ENCODE data around the gene KRT1.

The KRT1 gene

DNA sequence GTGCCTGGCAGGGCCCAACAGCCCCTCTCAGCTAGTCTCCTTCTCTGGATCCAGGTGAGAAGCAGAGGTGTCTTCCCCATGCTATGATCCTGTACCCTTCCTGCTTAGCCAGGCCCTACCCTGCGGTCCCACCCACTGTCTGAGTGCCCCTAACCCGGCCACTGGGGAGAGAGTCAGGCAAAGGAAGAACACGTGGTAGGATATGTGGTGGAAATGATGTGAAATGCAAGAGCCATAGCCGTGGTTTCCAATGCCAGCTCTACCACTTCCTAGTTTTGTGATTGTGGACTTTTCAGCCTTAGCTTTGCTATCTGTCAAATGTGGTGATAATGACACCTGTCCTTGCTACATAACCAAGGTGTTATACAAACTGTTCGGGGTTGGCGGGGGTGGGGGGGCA lies 44.0 kb downstream of the KRT1 start:
- no peak for DNase-seq (ENCODE audit: low read depth in 2 of 2)

DNA sequence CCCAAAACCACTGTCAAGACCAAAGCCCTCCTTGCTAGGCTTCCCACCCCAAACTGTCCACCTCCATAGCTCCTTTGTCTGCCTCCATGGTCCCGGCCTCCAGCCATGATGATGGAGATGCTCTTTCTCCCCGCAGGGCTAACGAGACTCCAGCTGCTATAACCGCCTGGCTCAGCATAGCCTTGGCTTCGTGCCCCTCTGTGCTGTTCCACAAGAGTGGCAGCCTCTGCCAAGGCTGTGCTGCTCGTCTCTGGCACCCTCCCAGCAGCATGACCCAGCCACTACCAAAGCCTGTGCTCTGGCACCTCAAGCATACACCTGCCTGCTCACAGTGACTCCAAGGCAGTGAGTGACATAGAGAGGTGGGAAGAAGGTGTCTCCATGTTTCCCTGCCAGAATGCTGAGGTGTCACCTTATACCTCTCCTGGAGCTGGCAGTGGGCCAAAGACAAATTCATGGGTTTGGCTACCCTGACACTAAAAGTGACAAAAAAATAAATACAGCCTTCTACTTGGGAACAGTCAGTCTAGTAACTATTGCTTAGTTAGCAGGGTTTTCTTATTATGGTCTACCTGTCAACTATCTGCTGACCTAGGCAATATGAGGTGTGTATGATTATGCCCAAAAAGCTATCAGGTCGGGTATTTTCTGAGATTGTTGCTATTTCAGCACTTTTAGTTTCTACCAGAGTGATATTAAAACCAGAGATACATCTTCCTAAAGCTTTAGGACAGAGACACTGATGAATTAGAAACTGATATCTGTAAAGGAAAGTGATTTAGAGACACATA lies 45.7 kb downstream of the KRT1 start:
- no peak for DNase-seq (ENCODE audit: low read depth in 2 of 2)

DNA sequence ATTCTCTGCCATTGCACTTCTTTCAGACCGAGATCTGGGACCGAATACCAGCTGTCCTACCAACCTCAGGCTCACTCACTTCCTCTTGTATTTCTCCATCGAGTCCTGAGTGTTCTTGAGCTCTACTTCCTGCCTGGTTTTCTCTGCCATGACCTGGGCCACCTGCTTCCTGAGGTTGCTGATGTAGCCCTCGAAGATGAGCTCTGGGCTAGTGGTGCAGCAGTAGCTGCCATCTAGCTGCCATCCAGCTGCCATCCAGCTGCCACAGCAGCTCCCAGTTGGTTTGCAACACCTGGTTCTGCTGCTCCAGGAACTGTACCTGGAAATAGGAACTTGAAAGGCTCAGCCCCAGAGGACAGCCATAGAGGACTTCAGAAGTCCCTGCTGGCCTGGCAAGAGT lies 46.8 kb downstream of the KRT1 start:
- no peak for DNase-seq (ENCODE audit: low read depth in 2 of 2)

DNA sequence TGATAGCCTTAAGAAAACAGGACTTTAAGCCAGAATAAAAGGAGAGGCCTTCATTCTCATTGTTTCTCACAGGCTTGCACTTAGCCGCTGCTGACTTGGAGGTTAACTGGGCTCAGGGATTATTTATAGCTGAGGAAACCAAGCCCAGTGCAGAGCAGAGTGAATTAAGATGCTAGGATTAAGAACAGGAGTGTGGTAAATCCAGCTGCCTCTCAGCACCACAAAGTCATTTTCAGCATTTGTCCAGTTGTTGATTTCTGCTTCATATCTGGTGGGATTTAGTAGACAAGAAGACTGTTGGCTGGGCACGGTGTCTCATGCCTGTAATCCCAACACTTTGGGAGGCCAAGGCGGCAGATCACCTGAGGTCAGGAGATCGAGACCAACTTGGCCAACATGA lies 47.6 kb downstream of the KRT1 start:
- DNase-seq (ENCODE audit: low read depth in 2 of 2): no peak

DNA sequence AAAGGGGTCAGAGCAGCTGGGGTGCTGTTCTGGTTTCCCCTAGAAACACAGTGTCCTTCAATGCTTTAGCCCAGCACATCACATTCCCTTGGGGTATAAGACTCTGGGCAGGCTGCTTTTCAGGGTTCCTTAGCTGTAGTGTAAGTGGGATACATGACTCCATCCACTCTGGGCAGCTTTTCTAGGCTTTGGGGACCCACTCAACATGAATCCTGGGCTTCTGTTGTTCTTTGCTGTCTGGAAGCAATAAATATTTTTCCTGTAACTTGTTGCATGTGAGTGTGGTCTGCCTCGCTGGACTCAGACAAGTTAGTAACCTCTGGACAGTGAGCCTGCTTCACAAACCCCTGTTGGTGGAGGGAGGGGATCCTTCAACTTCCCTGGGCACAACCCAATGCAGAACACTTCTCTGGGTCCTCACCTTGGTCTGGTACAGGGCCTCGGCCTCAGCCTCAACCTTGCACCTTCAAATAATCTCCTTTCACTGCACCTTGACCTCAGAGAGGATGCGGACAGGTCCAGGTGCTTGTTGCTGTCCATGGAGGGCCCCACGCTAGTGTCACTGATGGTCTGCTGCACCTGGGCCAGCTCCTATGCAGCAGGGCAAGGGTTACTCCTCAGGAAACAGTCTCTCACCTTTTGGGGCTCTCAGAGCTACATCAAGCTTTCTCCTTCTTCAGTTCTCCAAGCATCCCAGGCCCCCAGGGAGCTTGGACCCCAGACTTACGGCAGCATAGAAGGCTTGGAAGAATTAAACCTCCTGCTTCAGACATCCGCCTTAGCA lies 48.3 kb downstream of the KRT1 start:
- DNase-seq (ENCODE audit: low read depth in 2 of 2): no peak

DNA sequence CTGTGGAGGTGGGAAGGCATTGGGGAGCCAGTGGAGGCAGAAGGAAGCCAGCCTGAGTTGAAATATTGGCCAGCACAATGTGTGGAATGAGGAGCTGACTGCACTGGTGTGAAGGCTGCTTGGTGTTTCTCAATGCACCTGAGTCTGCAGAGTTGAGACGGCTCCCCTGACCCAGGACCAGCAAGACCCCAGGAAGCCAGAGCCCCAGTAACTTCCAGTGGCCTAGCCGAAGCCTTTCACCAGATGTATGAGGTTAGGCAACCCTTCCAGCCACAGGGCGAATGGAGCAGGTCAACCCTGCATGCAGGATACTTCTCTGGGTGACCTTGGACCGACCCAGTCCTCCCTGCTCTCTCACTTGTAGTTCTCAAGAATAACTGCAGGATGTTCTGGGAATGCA lies 48.9 kb downstream of the KRT1 start:
- DNase-seq (ENCODE audit: low read depth in 2 of 2): no peak

DNA sequence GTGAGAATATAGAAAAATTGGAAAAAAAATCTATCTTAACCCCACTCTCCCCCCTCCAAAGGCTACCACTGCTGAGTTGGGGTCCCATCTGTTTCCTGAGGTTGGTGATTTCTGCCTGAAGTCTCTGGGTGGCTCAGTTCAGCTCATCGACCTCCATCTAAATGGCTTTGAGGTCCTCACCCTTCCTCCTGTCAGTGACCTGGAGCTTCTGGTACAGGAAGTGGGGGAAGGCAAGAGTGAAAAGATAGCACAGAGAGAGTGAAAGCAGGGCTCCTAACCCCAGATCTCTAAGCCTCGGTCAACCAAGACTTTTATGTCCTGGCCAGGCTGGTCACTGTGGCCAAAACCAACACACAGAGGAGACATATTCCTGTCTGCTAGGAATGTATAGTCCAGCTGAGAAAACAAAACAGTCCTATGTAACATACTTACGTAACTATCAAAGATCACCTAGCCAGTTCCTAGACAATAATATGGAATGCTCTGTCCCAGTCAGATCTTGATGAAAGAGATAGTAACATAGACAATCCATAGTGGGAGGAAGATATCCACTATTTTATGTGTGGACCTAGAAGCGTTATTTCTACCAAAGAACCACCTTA lies 49.5 kb downstream of the KRT1 start:
- no peak for DNase-seq (ENCODE audit: low read depth in 2 of 2)

DNA sequence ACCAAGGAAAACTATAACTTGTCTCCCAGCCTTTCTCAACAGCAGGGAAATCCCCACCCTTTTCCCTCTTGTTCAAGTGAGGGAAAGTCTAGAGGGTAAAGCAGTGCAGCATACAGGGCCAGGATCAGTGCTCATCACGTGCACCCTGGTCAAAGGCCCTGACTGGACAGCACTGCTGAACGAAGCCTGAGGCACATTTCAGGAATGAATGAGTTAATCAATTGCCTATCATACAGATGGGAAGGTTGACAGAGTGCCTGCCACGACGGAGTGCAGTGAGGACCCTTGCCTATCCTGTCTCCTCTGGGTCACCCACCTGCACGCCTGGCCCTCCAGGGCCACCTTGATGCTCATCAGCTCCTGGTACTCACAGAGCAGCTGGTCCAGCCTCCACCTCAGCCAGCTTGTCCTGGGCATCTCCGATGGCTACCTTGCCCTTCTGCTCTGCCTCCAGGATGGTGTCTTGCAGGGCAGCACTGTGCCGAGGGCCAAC lies 50.2 kb downstream of the KRT1 start:
- DNase-seq (ENCODE audit: low read depth in 2 of 2): no peak

DNA sequence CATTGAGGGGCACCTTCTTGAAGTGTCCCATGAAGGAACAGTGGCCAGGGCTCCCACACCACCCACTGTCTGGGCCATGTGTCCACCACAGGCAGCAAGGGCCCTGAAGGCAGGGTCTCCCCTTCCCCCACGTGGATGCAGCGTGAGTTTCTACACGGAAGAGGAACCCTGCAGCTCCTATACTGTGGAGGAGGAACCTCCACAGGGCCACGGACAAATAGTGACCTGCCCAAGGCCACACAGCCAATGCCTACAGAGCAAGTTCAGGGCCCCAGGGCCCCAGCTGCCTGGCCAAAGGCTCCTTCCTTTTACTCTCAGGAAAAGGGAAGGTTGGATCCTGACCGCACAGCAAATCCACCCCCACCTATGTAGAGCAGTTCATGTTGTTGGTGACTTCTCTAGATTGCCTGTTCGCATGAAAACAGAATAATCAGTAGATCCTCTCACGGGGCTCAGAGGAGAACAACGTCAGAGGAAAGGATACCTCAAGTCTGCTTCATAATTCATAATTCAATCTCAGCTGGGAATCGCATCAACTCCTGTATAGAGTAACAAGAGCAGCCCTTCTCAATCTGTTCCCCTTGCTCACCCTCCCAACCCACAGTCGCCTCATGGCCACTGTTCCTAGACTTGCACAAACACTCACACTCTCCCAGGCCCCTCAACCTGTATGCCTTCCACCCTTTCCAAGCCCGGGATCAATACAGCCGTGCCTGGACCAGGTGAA lies 50.8 kb downstream of the KRT1 start:
- DNase-seq (ENCODE audit: low read depth in 2 of 2): no peak

DNA sequence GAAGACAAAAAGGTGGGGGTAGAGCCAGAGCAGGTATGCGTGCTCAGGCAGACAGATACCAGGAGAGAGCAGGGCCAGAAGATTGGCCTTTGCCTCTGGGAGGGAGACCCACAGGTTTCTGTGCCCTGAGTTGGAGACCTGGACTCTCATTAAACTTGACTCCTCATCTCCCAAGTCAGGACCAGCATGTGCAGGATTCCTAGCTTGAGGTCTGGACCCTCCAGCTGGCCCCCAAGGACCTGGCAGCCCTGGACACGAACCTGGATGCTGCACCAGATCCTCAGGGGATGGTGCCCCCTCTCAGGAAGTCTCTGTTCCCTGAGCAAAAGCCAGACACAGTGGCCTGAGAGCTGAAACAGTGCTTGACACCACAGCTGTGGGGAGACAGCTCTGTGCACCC lies 51.4 kb downstream of the KRT1 start:
- no peak for DNase-seq (ENCODE audit: low read depth in 2 of 2)

DNA sequence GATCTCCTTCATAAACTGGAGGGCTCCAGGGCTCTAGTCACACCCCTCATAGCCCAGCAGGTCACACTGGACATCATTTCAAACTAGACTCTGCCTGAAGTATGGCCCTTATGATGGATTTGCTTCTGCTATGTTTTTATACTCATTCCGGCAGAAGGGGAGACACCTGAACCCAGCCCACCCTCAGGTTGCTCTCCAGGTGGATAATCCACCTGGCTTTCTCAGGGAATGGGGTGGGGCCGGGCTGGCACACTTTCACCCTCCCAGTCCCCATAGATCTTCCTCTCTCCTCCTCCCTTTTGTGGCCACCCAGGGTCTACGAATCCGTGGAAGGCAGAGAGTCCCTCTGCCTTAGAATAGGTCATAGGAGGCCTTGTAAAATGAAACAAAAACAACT lies 52.1 kb downstream of the KRT1 start:
- DNase-seq (ENCODE audit: low read depth in 2 of 2): no peak

DNA sequence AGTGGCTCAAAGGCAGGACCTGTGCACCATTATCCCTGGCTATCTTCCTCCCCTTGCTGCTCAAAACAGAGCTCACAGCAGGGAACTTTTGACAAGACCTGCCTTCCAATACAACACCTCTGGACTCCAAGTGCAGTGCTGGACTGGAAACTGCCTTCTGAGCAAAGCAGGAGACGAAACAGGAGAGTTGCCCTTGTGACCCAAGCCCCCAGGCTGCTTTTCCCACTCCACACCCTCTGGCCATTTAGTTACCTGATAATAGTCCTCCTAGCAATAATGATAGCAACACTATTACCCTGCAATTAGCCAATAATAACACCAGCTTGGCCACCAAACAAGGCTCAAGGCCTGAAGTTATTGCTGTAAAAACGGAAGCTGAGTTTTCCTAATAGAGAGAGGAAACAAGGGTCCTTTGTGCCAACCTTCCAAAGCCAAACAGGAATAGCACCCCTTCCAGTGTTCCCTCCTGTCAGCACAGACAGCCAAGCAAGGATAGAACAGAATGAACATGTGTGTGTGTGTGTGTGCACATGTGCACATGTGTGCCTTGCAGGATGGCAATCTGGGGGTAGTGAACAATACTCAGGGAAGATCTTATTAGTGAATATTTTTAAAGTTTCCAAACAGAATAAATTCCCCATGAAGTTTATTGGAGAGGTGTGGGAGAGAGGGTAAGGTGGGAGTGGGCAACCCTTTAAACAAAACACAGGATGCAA lies 52.7 kb downstream of the KRT1 start:
- DNase-seq (ENCODE audit: low read depth in 2 of 2): no peak
